ENCODE data around the gene MOCS1.

- no peak for TF ChIP-seq YY1 (IDR thresholded peaks at IDR 0.05; ENCODE audit: insufficient read depth, insufficient read length)
- TF ChIP-seq SUZ12 (IDR thresholded peaks at IDR 0.05; ENCODE audit: extremely low read depth, insufficient read depth, insufficient read length), result no peak
Measured at GRCh38 chr6:39915866-39916265, 18.4 kb downstream of the MOCS1 start.
